K562 (cell line): ENCODE results near the gene NEUROD6. TPM values are rescaled to one million over a fixed set of nuclear protein-coding genes. Genes with fewer than 3 reads are reported as not detected.

Experiments
- ATF6 ChIP-seq: sonication (generic); formaldehyde crosslinking; IDR thresholded peaks from 2 replicates; pipeline ENCODE4 v1.4.0; 2020; ENCODE audit warnings: mild to moderate bottlenecking, missing genetic modification reagents
- BHLHE40 ChIP-seq: IDR thresholded peaks from 2 replicates; pipeline ENCODE4 v1.6.1; 2011; ENCODE audit warnings: low read length, improper control_type of control experiment
- CTCF ChIP-seq, 3 experiments: IDR thresholded peaks in 2 of 3; conservative IDR thresholded peaks in 1 of 3; 2 replicates each; pipeline ENCODE4 v1.5.1; 2011 to 2012; ENCODE audit warnings: low read length in 3 of 3, mild to moderate bottlenecking in 3 of 3, control low read depth in 2 of 3, improper control_type of control experiment in 1 of 3, inconsistent platforms in 1 of 3, low read depth in 1 of 3, mixed read lengths in 1 of 3, moderate library complexity in 1 of 3; ENCODE audit not compliant: insufficient read depth in 2 of 3
- FOXK1 ChIP-seq: sonication (generic); formaldehyde crosslinking; IDR thresholded peaks from 2 replicates; pipeline ENCODE4 v1.8.0; 2022; ENCODE audit warnings: missing genetic modification reagents, mild to moderate bottlenecking, borderline replicate concordance
- RAD21 ChIP-seq, 2 experiments: fragments of 250-450 bp in 1 of 2; fragments of 450-650 bp in 1 of 2; sonication (Bioruptor Pico) in 1 of 2; formaldehyde crosslinking in 1 of 2; IDR thresholded peaks in 1 of 2; conservative IDR thresholded peaks in 1 of 2; 2 replicates each; pipeline versions ENCODE4 v1.4.0 to v1.8.0; 2020 to 2022; ENCODE audit warnings: mild to moderate bottlenecking in 2 of 2, moderate library complexity in 1 of 2
- ZNF384 ChIP-seq: IDR thresholded peaks from 2 replicates; pipeline ENCODE4 v1.6.1; 2012; ENCODE audit warnings: low read depth, low read length, improper control_type of control experiment
- ZNF398 ChIP-seq: fragments of 250-450 bp; sonication (Bioruptor Pico); IDR thresholded peaks from 2 replicates; pipeline ENCODE4 v1.8.0; 2021; ENCODE audit warnings: moderate library complexity, mild to moderate bottlenecking, inconsistent platforms
- polyA plus RNA-seq, 8 experiments: library from polyadenylated mRNA; depleted of rRNA in 4 of 8; stranded (reverse) in 5 of 8; unstranded in 3 of 8; fragments of >200 nt; fragmentation: Nextera tagmentation in 2 of 8; fragmentation: Illumina TruSeq in 1 of 8; extraction: Ambion mirVana in 2 of 8; extraction: Trizol in 1 of 8; gene quantifications; 2 replicates each; pipeline versions ENCODE4 v1.2.1 to v1.2.3, GENCODE V29; 2011 to 2014; ENCODE audit warnings: inconsistent platforms in 1 of 8, missing spikeins in 1 of 8
- total RNA-seq, 7 experiments: library from RNA; depleted of rRNA in 6 of 7; stranded (reverse); fragments of >200 nt in 6 of 7; fragmentation: Illumina TruSeq in 2 of 7; extraction: Trizol in 2 of 7; gene quantifications; 2 replicates each; pipeline versions ENCODE4 v1.2.1 to v1.2.3, GENCODE V29; 2011 to 2021; ENCODE audit warnings: low replicate concordance in 1 of 7
- TF ChIP-seq, protein P1 (sequence below), 2 experiments: IDR thresholded peaks; 2 replicates each; pipeline ENCODE4 v1.6.1; 2012; ENCODE audit warnings: improper control_type of control experiment in 2 of 2, low read depth in 2 of 2, low read length in 2 of 2, borderline replicate concordance in 1 of 2

The NEUROD6 gene
- total and polyA plus RNA-seq, 9 of the 15 experiments (the other 6 are each of a cell fraction or from before 2014, with no cell fraction given), result not detected

DNA sequence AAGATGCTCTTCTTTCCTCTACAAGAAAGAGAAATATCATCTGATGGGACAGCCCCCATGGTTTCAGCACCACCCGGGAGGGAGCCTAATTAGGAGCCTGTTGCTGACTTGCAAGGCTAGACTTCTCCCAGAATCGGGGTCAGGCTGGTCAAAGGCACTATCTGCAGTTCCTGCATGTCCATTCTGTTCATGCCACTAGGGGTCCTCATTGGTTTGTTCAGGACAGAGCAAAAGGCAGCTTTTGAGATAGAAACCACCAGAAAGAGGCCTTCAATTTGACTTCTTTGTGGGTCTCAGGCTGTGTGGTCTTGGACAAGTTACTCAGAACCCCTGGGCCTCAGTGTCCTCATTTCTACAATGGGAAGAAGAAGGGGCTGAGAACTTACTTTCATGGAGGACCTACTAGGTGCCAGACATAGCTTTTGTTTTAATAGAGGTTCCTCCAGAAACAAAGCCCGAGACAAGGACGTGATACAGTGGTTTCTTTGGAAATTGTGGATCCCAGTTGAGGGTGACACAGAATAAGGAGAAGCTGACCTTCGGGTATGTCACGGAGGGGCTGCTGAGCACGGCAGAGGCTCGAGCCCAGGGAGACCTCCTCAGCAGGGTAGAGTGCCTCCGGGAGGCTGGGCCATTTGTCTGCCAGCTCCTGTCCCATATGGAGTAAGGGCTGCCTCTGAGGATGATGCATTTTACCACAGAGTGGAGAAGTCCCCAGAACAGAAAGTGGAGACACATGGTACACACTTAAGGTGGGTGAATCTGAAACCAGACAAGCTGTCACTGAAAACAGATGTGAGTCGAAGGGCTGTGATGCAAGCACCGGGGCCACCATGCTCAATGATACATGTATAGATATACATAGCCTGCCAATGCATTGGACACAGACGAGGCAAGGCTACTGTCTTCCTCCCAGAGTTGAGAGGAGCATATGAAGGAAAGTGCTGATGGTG, 33.1 kb upstream of the NEUROD6 start (continued):
- TF ChIP-seq, protein P1, sequence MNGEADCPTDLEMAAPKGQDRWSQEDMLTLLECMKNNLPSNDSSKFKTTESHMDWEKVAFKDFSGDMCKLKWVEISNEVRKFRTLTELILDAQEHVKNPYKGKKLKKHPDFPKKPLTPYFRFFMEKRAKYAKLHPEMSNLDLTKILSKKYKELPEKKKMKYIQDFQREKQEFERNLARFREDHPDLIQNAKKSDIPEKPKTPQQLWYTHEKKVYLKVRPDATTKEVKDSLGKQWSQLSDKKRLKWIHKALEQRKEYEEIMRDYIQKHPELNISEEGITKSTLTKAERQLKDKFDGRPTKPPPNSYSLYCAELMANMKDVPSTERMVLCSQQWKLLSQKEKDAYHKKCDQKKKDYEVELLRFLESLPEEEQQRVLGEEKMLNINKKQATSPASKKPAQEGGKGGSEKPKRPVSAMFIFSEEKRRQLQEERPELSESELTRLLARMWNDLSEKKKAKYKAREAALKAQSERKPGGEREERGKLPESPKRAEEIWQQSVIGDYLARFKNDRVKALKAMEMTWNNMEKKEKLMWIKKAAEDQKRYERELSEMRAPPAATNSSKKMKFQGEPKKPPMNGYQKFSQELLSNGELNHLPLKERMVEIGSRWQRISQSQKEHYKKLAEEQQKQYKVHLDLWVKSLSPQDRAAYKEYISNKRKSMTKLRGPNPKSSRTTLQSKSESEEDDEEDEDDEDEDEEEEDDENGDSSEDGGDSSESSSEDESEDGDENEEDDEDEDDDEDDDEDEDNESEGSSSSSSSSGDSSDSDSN (IDR thresholded peaks at IDR 0.05; ENCODE audit: borderline replicate concordance in 1 of 2, low read depth in 2 of 2, low read length in 2 of 2), result no peak
- TF ChIP-seq RAD21 (CRISPR knock-in tag; conservative IDR thresholded peaks at IDR 0.05 in 1 of 2, IDR thresholded peaks at IDR 0.05 in 1 of 2) (peak; percentile 29 to 65), FOXK1 (no peak), ZNF384 (no peak), ATF6 (CRISPR knock-in tag) (no peak), BHLHE40 (no peak), ZNF398 (CRISPR knock-in tag) (no peak), CTCF (IDR thresholded peaks at IDR 0.05 in 2 of 3, conservative IDR thresholded peaks at IDR 0.05 in 1 of 3; ENCODE audit: insufficient read depth in 2 of 3, low read depth in 1 of 3, low read length in 3 of 3) (peak; percentile 72 to 78 (median 74))
